Pancreas (tissue), 10 donors: ENCODE results near the gene RNF220. TPM values are rescaled to one million over a fixed set of nuclear protein-coding genes. Genes with fewer than 3 reads are reported as not detected.

ENCODE experiments used
- ATAC-seq, 4 donors: fragments of 200-7000 bp; cut with Tn5 transposase; one replicate each; pipeline versions ENCODE4 v1.8.0 to v1.9.1; 2020; ENCODE audit warnings: mild to moderate bottlenecking in 4 of 4, moderate library complexity in 4 of 4
- DNase-seq, 6 donors: peaks; one replicate each; pipeline ENCODE4 v3.0.0-alpha.2; 2020
- FAIRE-seq: peaks from 2 replicates; lab custom pipeline; 2012; peaks lifted over from hg19 to GRCh38; lab: Jason Lieb, UNC
- H3K27ac ChIP-seq, 4 donors: fragments of 200-600 bp; sonication (generic); 1 replicate in 3 of 4; 2 replicates in 1 of 4; pipeline versions ENCODE4 v1.5.0 to v1.8.0; 2020
- H3K27me3 ChIP-seq, 4 donors: fragments of 200-600 bp; one replicate each; pipeline ENCODE4 v1.8.0; 2021
- H3K36me3 ChIP-seq, 3 donors: fragments of 200-600 bp; sonication (generic) in 1 of 3; one replicate each; pipeline versions ENCODE4 v1.5.0 to v1.8.0; 2020 to 2021
- H3K4me1 ChIP-seq, 3 donors: fragments of 200-600 bp; one replicate each; pipeline ENCODE4 v1.8.0; 2021
- H3K4me3 ChIP-seq, 4 donors: fragments of 200-600 bp; sonication (generic) in 2 of 4; one replicate each; pipeline versions ENCODE4 v1.5.0 to v1.8.0; 2020 to 2021
- H3K9me3 ChIP-seq, 4 donors: fragments of 200-600 bp; one replicate each; pipeline ENCODE4 v1.8.0; 2021
- WGBS, 2 donors: extraction: QIAGEN DNeasy Blood & Tissue Kit; methylation state at CpG; one replicate each; pipeline ENCODE4 v1.1.7; 2013; 5-methylcytosine and 5-hydroxymethylcytosine counted together
- intact Hi-C, 3 donors: fragments of 100-400 bp; cut with DNase I; formaldehyde crosslinking; loops; one replicate each; pipeline versions ENCODE4 v1.11.1 to v1.14.2; 2022
- polyA plus RNA-seq, 2 donors: library from polyadenylated mRNA; stranded (reverse); fragments of 200-250 nt; gene quantifications; one replicate each; pipeline ENCODE4 v1.2.3, GENCODE V29; 2013
- total RNA-seq, 6 donors: library from RNA; stranded (reverse); fragmentation: NEBNext Ultra II Directional in 4 of 6; extraction: Animal tissue kit (Norgen Biotek cat#: 25700) in 4 of 6; gene quantifications; one replicate each; pipeline versions ENCODE4 v1.2.1 to v1.2.4, GENCODE V29; 2021 to 2023
- TF ChIP-seq, protein P1 (sequence below), 4 donors: fragments of 200-600 bp; sonication (generic) in 3 of 4; IDR thresholded peaks; one replicate each; pipeline versions ENCODE4 v1.5.0 to v1.8.0; 2021; ENCODE audit warnings: antibody characterized with exemption in 4 of 4
- donor health status: healthy with polysubstance abuse.
- donor health status: DM: no; HTN: no; CAD: no; lungs with moderate emphysema.
- donor health status: DM: no; HTN: no; CAD: no.
- donor health status: control.
- donor health status: control.
- donor health status: Bipolar disorder and iron deficiency.
- donor health status: DM: yes; HTN: yes; CAD: no.
- donor health status: DM: no; HTN: no; CAD: no.
- donor health status: DM: no; HTN: no; CAD: no.
- donor health status: DM: yes; HTN: yes; CAD: no.

RNF220 gene
- total and polyA plus RNA-seq, 8 donors = 22.3 to 43.2 (median 33.0) TPM

DNA sequence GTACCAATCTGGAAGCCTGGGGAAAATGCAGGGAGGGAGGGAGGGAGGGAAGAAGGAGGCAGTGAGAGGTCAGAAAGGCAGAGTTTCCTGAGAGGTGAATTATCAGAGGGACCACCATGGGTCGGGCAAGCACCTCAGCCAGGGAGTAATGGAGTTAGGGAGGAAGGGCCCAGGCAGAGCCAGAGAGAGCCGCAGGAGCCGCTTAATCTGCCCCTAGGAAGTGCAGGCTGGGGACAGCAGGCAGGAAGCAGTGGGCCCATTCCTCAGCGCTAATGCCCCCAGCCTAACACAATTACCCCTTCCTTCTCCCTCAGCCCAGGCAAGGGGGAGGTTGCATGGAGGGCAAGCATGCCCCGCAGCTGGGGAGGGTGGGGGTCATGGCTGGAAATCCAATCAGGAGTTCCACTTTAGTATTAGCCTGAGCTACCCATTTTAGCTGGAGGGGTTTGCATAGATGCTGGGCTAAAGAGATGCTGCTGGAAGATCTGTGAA, 160.2 kb downstream of the RNF220 start:
- Histone ChIP-seq H3K9me3 (no peaks in the 10 kb centered on the region), H3K4me3 (no peak overlapping the region), H3K36me3 (no peaks in the 10 kb centered on the region), H3K27ac (no peak overlapping the region), H3K27me3 (no peaks in the 10 kb centered on the region), H3K4me1 (no peaks in the 10 kb centered on the region)
- FAIRE-seq = no peak
- 73 to 85% methylated on average over 4 to 5 of the region's 5 CpGs for WGBS, 2 donors
- intact Hi-C loops = no loop called here
- TF ChIP-seq, protein P1, sequence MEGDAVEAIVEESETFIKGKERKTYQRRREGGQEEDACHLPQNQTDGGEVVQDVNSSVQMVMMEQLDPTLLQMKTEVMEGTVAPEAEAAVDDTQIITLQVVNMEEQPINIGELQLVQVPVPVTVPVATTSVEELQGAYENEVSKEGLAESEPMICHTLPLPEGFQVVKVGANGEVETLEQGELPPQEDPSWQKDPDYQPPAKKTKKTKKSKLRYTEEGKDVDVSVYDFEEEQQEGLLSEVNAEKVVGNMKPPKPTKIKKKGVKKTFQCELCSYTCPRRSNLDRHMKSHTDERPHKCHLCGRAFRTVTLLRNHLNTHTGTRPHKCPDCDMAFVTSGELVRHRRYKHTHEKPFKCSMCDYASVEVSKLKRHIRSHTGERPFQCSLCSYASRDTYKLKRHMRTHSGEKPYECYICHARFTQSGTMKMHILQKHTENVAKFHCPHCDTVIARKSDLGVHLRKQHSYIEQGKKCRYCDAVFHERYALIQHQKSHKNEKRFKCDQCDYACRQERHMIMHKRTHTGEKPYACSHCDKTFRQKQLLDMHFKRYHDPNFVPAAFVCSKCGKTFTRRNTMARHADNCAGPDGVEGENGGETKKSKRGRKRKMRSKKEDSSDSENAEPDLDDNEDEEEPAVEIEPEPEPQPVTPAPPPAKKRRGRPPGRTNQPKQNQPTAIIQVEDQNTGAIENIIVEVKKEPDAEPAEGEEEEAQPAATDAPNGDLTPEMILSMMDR (IDR thresholded peaks at IDR 0.05) = no peak
- no peak for DNase-seq
- no peak for ATAC-seq

DNA sequence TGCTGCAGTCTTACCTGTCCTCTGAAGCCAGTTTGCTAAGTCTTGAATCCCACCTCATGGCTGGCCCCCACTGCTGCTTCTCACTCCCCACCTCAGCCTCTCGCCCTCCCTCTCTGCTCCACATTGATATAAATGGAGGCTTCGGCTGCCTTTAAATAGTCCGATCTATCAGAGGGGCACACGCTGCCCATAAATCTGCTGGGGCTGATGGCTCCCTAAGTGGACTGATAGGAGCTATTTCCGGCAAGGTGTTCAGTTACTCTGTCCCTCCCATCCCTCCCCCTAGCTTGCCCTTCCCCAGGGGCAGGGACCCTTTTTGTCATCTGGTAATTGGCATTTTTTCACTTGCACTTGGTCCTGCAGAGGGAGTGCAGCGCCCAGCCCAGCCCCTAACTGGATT, 160.8 kb downstream of the RNF220 start:
- H3K27ac ChIP-seq = no peak overlapping the region
- no peaks in the 10 kb centered on the region for H3K27me3 ChIP-seq
- no peaks in the 10 kb centered on the region for H3K36me3 ChIP-seq
- H3K4me3 ChIP-seq = no peak overlapping the region
- no peak for DNase-seq
- intact Hi-C loops = no loop called here
- TF ChIP-seq, protein P1 (IDR thresholded peaks at IDR 0.05) = no peak
- H3K4me1 ChIP-seq = no peaks in the 10 kb centered on the region
- no peak for FAIRE-seq
- no peaks in the 10 kb centered on the region for H3K9me3 ChIP-seq
- ATAC-seq = no peak
- WGBS, 2 donors = 83 to 87% methylated on average over 6 of the region's 6 CpGs

DNA sequence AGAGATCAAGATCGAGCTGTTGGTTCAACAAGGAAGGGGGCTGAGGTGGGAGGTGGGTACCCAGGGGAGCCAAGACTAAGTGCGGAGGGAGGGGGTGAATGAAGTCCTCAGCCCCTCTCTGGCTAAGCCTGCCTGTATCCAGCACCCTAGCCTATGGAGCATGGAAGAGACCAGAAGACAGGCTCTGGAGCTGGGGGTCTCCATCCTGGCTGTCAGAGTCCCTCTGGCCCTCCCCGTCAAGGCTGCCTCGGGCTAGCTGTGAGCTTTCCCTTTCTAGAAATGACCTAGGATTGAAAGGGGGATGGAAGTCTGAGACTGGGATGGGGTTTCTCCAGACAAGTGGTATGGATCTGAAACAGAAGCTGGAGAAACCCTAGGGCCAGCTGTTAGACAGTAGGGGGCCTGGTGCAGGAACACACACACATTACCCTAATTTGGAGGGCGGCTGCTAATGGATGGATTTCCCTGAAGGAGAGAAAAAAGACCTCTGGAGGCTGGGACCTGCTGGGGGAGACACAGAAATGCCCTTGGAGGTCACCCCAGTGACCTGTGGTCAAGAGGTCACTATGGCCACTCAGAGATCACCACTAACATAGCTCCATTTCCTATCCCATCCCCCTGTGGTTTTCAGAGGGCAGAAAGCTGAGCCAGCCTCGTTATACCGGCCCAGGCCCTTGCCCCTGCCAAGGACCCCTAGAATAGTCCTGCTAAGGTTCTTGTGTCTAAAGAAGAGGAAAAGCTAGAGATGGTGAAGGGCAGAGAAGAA, 161.4 kb downstream of the RNF220 start:
- DNase-seq (no peak), FAIRE-seq (no peak), ATAC-seq (no peak)
- Histone ChIP-seq H3K4me1 (no peaks in the 10 kb centered on the region), H3K27me3 (no peaks in the 10 kb centered on the region), H3K27ac (no peak overlapping the region), H3K36me3 (no peaks in the 10 kb centered on the region), H3K9me3 (no peaks in the 10 kb centered on the region), H3K4me3 (no peak overlapping the region)
- intact Hi-C loops = no loop called here
- TF ChIP-seq, protein P1 (IDR thresholded peaks at IDR 0.05) = no peak
- WGBS, 2 donors = 78 to 85% methylated on average over 7 of the region's 7 CpGs

DNA sequence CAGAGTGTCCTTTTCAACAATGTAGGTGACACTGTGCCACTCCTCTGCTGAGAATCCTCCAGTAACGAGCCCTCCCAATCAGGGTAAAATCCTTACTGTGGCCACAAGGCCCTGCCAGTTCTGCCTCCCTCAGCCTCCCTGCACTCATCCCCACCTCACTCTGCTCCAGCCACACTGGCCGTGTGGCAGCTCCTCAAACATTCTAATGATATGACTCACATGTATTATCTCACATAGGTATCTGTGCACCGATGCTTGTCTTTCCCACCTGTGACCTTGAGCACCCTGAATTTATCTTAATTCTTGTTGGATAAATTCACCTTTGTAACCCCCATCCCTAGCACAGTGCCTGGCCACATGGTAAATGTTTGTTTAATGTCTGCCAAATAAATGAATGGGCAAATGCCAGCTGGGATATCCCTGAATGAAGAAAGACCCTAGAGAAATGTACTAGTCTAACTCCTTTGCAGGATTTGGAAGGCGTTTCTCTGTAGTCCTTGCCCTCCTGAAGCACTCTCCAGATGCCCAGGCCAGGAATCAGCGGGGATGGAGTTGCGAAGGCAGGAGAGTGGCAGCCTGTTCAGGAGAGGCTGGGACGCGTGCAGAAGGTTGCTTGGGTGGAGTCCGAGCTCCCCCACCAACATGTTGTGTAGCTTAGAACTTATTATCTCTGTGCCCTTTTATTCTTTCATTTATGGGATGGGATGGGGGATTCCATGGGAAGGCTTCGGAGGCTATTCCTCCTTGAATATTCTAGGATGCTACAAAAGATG, 163.3 kb downstream of the RNF220 start:
- no peaks in the 10 kb centered on the region for H3K27me3 ChIP-seq
- FAIRE-seq = no peak
- WGBS, 2 donors = 55 to 57% methylated on average over 10 of the region's 10 CpGs

More for the DNA sequence above, 163.3 kb downstream of the RNF220 start:
- intact Hi-C loops = no loop called here
- H3K9me3 ChIP-seq = no peaks in the 10 kb centered on the region
- H3K4me1 ChIP-seq = no peaks in the 10 kb centered on the region
- ATAC-seq (peak in 3 of 4 donors; percentile 53 to 90 (median 56)), DNase-seq (peak in 1 of 6 donors; percentile 25)
- no peak overlapping the region for H3K4me3 ChIP-seq
- TF ChIP-seq, protein P1 (IDR thresholded peaks at IDR 0.05) = no peak
- H3K27ac ChIP-seq = no peak overlapping the region
- no peaks in the 10 kb centered on the region for H3K36me3 ChIP-seq
